HG02840 (cell line): ENCODE results near the gene CCDC188.

Experiments
- ATAC-seq: cut with Tn5 transposase; IDR thresholded peaks from one replicate; pipeline ENCODE4 v1.9.1; 2021; ENCODE audit warnings: mild to moderate bottlenecking, moderate library complexity, moderate number of reproducible peaks; ENCODE audit not compliant: unreplicated experiment, low FRiP score

CCDC188 gene

GRCh38 chr22:20109411-20110358 lies 41.2 kb downstream of the CCDC188 start:
- ATAC-seq = no peak

- no peak for ATAC-seq
Observed at GRCh38 chr22:20108757-20109230, 42.1 kb downstream of the CCDC188 start.

GRCh38 chr22:20107951-20108756 lies 42.7 kb downstream of the CCDC188 start:
- ATAC-seq = no peak

- ATAC-seq = no peak
Observed at GRCh38 chr22:20107471-20107901, 43.4 kb downstream of the CCDC188 start.

- no peak for ATAC-seq
Observed at GRCh38 chr22:20106849-20107237, 44.0 kb downstream of the CCDC188 start.

GRCh38 chr22:20106205-20106848 lies 44.5 kb downstream of the CCDC188 start:
- ATAC-seq = no peak

- ATAC-seq = no peak
Observed at GRCh38 chr22:20105456-20106204, 45.2 kb downstream of the CCDC188 start.

- ATAC-seq = no peak
Observed at GRCh38 chr22:20102203-20102780, 48.6 kb downstream of the CCDC188 start.

- no peak for ATAC-seq
Observed at GRCh38 chr22:20101638-20102037, 49.2 kb downstream of the CCDC188 start.

GRCh38 chr22:20099099-20099711 lies 51.6 kb downstream of the CCDC188 start:
- no peak for ATAC-seq
